GM21786 (cell line): ENCODE results near the gene XRCC6.
"Not testable (repeated sequence)": the region's sequence is repeated elsewhere in the genome, so short reads cannot be mapped to it uniquely, and the experiment has no call there.

ENCODE experiments used
- ATAC-seq: cut with Tn5 transposase; IDR thresholded peaks from one replicate; pipeline ENCODE4 v1.9.1; 2021; ENCODE audit not compliant: unreplicated experiment

XRCC6 gene

GRCh38 chr22:41683052-41683451 is 62.0 kb downstream of the XRCC6 start:
- no peak for ATAC-seq

GRCh38 chr22:41683616-41684015 is 62.5 kb downstream of the XRCC6 start:
- ATAC-seq: no peak

- ATAC-seq: no peak
These were observed 63.1 kb downstream of the XRCC6 start for GRCh38 chr22:41684194-41684593.

- not testable (repeated sequence) for ATAC-seq
These were observed 65.8 kb downstream of the XRCC6 start for GRCh38 chr22:41686890-41687289.

- no peak for ATAC-seq
These were observed 66.8 kb downstream of the XRCC6 start for GRCh38 chr22:41687901-41688364.

GRCh38 chr22:41688365-41689211 is 67.5 kb downstream of the XRCC6 start, which contains the start of gene SNU13:
Gene SNU13 (minus strand): TSS chr22:41688867. CDS start chr22:41688796, 71 bp downstream.
- ATAC-seq: peak; percentile 85

GRCh38 chr22:41690476-41690875 is 69.4 kb downstream of the XRCC6 start:
- no peak for ATAC-seq

- ATAC-seq: no peak
These were observed 74.1 kb downstream of the XRCC6 start for GRCh38 chr22:41695211-41695610.

- no peak for ATAC-seq
These were observed 75.6 kb downstream of the XRCC6 start for GRCh38 chr22:41696703-41697102.

GRCh38 chr22:41697126-41697775 is 76.2 kb downstream of the XRCC6 start:
- no peak for ATAC-seq

GRCh38 chr22:41699264-41700107 is 78.4 kb downstream of the XRCC6 start, which contains the start of gene MEI1:
Gene MEI1 (plus strand): TSS chr22:41699503. CDS start chr22:41699539, 36 bp downstream.
- no peak for ATAC-seq

GRCh38 chr22:41700108-41700364 is 78.9 kb downstream of the XRCC6 start:
- no peak for ATAC-seq

GRCh38 chr22:41702763-41703162 is 81.7 kb downstream of the XRCC6 start:
- no peak for ATAC-seq

GRCh38 chr22:41709341-41709740 is 88.2 kb downstream of the XRCC6 start:
- ATAC-seq: no peak

GRCh38 chr22:41713004-41713403 is 91.9 kb downstream of the XRCC6 start:
- no peak for ATAC-seq
